ENCODE results near the gene NCCRP1. TPM values are rescaled to one million over a fixed set of nuclear protein-coding genes. Genes with fewer than 3 reads are reported as not detected.
"Not testable (repeated sequence)": the region's sequence is repeated elsewhere in the genome, so short reads cannot be mapped to it uniquely, and the experiment has no call there.

NCCRP1 gene
- polyA plus RNA-seq, 1 of the 3 experiments (the other 2 are of a cell fraction), result not detected

- TF ChIP-seq TAF1 (IDR thresholded peaks at IDR 0.05; ENCODE audit: borderline replicate concordance, low read depth, low read length), result no peak
These were observed 15.1 kb downstream of the NCCRP1 start (continued) for GRCh38 chr19:39211731-39212374.

GRCh38 chr19:39212375-39212742 lies 15.6 kb downstream of the NCCRP1 start:
- DNase-seq, result peak; percentile 66
- POLR2A ChIA-PET, result no interaction called here
- no peaks in the 10 kb centered on the region for H3F3A ChIP-seq (replicated peaks; ENCODE audit: insufficient read depth)
- 22% methylated on average over 8 of the region's 8 CpGs for WGBS (ENCODE audit: low lambda C conversion rate)
- H3K4me2 ChIP-seq, result no peak overlapping the region
- H3K4me1 ChIP-seq (ENCODE audit: control insufficient read depth in 1 of 2, insufficient read depth in 2 of 2, low read depth in 1 of 2, low read length in 1 of 2), result no peaks in the 10 kb centered on the region
- H3K27ac ChIP-seq (ENCODE audit: low read depth in 2 of 2, low read length in 1 of 2), result no peak overlapping the region
- H3K36me3 ChIP-seq (replicated peaks in 1 of 2; ENCODE audit: control insufficient read depth in 1 of 2, insufficient read depth in 2 of 2, low read length in 1 of 2), result no peaks in the 10 kb centered on the region
- H3K9me3 ChIP-seq, result no peaks in the 10 kb centered on the region
- H3K9me2 ChIP-seq, result no peaks in the 10 kb centered on the region
- H3K9ac ChIP-seq, result no peak overlapping the region
- TF ChIP-seq RAD21 (IDR thresholded peaks at IDR 0.05; ENCODE audit: low read length) (peak; percentile 70), EP300 (IDR thresholded peaks at IDR 0.05; ENCODE audit: borderline replicate concordance in 1 of 2, low read depth in 1 of 2, low read length in 1 of 2) (no peak), JUND (IDR thresholded peaks at IDR 0.05) (no peak), NFIC (IDR thresholded peaks at IDR 0.05; ENCODE audit: borderline replicate concordance) (no peak), SMC3 (IDR thresholded peaks at IDR 0.05; ENCODE audit: low read depth, low read length) (peak; percentile 56), FOSL2 (IDR thresholded peaks at IDR 0.05; ENCODE audit: borderline replicate concordance, low read depth) (no peak), CTCF (IDR thresholded peaks at IDR 0.05) (peak; percentile 45)
- H4K20me1 ChIP-seq (ENCODE audit: insufficient read depth), result no peaks in the 10 kb centered on the region
- H3K27me3 ChIP-seq (ENCODE audit: insufficient read depth), result no peaks in the 10 kb centered on the region
- no peak overlapping the region for H3K4me3 ChIP-seq (ENCODE audit: low read depth in 2 of 2, low read length in 1 of 2)
- CTCF ChIA-PET, result interaction anchor here (1.0 to 1.9 kb wide), 4 partner anchors 9 to 153 kb away, joined by 3 to 7 read pairs (median 4); no protein-coding TSS in a partner anchor
- no peak overlapping the region for H2AFZ ChIP-seq (ENCODE audit: low read depth)
- H3K79me2 ChIP-seq (ENCODE audit: insufficient read depth), result no peaks in the 10 kb centered on the region

- H3K36me3 ChIP-seq (replicated peaks in 1 of 2; ENCODE audit: control insufficient read depth in 1 of 2, insufficient read depth in 2 of 2, low read length in 1 of 2); H3K4me2 ChIP-seq; DNase-seq; H3F3A ChIP-seq (replicated peaks; ENCODE audit: insufficient read depth); H3K79me2 ChIP-seq (ENCODE audit: insufficient read depth); POLR2A ChIA-PET; H3K9me2 ChIP-seq; H2AFZ ChIP-seq (ENCODE audit: low read depth); H3K4me3 ChIP-seq (ENCODE audit: low read depth in 2 of 2, low read length in 1 of 2); H3K4me1 ChIP-seq (ENCODE audit: control insufficient read depth in 1 of 2, insufficient read depth in 2 of 2, low read depth in 1 of 2, low read length in 1 of 2); H3K27me3 ChIP-seq (ENCODE audit: insufficient read depth); H3K27ac ChIP-seq (ENCODE audit: low read depth in 2 of 2, low read length in 1 of 2); H4K20me1 ChIP-seq (ENCODE audit: insufficient read depth); H3K9ac ChIP-seq; H3K9me3 ChIP-seq: not testable (repeated sequence)
- CTCF ChIA-PET, result interaction anchor here (2.5 kb wide), 1 partner anchor 113 kb away, joined by 8 read pairs; no protein-coding TSS in a partner anchor
- WGBS (ENCODE audit: low lambda C conversion rate), result 45% methylated on average over 3 of the region's 3 CpGs
These were observed 18.6 kb downstream of the NCCRP1 start for GRCh38 chr19:39215323-39215722.
